DND-41 (cell line): ENCODE measurements around the gene AANAT.

Source experiments
- ATAC-seq: fragments of 200-7000 bp; cut with Tn5 transposase; 3 replicates; pipeline ENCODE4 v1.9.1; 2021; ENCODE audit warnings: low read depth; ENCODE audit not compliant: insufficient read depth
- DNase-seq: peaks from one replicate; pipeline ENCODE4 v3.0.0-alpha.2; 2020
- H2AFZ ChIP-seq: 2 replicates; pipeline ENCODE4 v1.6.0; 2012; ENCODE audit warnings: low read depth, low read length
- H3K27ac ChIP-seq: 2 replicates; pipeline ENCODE4 v1.5.1; 2012; ENCODE audit warnings: low read length, inconsistent platforms
- H3K27me3 ChIP-seq: fragments of 200-600 bp; sonication (generic); 2 replicates; pipeline ENCODE4 v1.6.0; 2012; ENCODE audit warnings: low read length, mild to moderate bottlenecking, inconsistent platforms; ENCODE audit not compliant: insufficient read depth, poor library complexity
- H3K36me3 ChIP-seq: 2 replicates; pipeline ENCODE4 v1.5.1; 2012; ENCODE audit warnings: low read length, inconsistent platforms; ENCODE audit not compliant: insufficient read depth
- H3K4me1 ChIP-seq: 2 replicates; pipeline ENCODE4 v1.5.1; 2012; ENCODE audit warnings: mild to moderate bottlenecking, low read length; ENCODE audit not compliant: insufficient read depth
- H3K4me2 ChIP-seq: 2 replicates; pipeline ENCODE4 v1.6.0; 2012; ENCODE audit warnings: mild to moderate bottlenecking, moderate library complexity, low read length, inconsistent platforms; ENCODE audit not compliant: insufficient read depth
- H3K4me3 ChIP-seq, 2 experiments: fragments of 200-600 bp in 1 of 2; shearing (Covaris generic) in 1 of 2; 2 replicates each; pipeline ENCODE4 v1.5.1; 2012 to 2016; ENCODE audit warnings: inconsistent platforms in 2 of 2, low read length in 2 of 2, mild to moderate bottlenecking in 2 of 2, low read depth in 1 of 2, moderate library complexity in 1 of 2
- H3K79me2 ChIP-seq: 2 replicates; pipeline ENCODE4 v1.6.0; 2012; ENCODE audit warnings: low read length, inconsistent platforms; ENCODE audit not compliant: insufficient read depth
- H3K9ac ChIP-seq: 2 replicates; pipeline ENCODE4 v1.6.0; 2012; ENCODE audit warnings: low read depth, mild to moderate bottlenecking, inconsistent platforms, low read length, moderate library complexity
- H3K9me3 ChIP-seq: 2 replicates; pipeline ENCODE4 v1.5.1; 2012; ENCODE audit warnings: low read length, moderate library complexity, mild to moderate bottlenecking, inconsistent platforms; ENCODE audit not compliant: insufficient read depth, severe bottlenecking
- H4K20me1 ChIP-seq: 2 replicates; pipeline ENCODE4 v1.6.0; 2012; ENCODE audit warnings: low read length; ENCODE audit not compliant: insufficient read depth
- EZH2 ChIP-seq: IDR thresholded peaks from 3 replicates; pipeline ENCODE4 v1.6.1; 2012; ENCODE audit warnings: borderline replicate concordance, low read depth, mild to moderate bottlenecking, moderate library complexity, low read length, inconsistent platforms; ENCODE audit not compliant: severe bottlenecking
- TF ChIP-seq, protein P1 (sequence below): IDR thresholded peaks from 2 replicates; pipeline ENCODE4 v1.5.1; 2012; ENCODE audit warnings: borderline replicate concordance, low read length, moderate library complexity, mild to moderate bottlenecking; ENCODE audit not compliant: poor library complexity, severe bottlenecking; ENCODE audit errors: extremely low read depth

AANAT gene

DNA sequence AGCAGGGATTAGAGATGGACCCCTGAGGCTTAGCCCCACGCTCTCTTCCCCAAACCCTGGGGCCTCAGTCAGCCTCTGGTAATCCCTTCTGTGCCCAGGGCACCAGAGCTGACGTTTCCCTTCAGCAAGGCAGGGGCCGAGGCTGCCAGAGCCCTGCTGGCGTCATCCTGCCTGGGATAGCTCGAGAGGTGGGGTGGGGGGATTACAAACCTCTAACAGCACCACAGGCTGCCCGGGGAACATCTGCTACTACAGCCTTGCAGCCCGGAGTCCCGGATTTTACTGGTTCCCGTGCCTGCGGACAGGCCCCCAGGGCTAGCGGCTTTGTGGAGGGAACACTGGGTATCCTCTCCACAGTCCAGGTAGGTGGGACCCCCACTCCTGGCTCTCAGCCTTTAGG is at the start of gene AANAT:
AANAT (plus strand) TSS at position 238 of the 400 bp plus-strand sequence. CDS start 1,144 bp downstream, outside the sequence.
- ATAC-seq (no peak), DNase-seq (no peak)
- no peak within 1 kb of the TSS for H2AFZ ChIP-seq
- no peak within 1 kb of the TSS for H3K9ac ChIP-seq
- no peak for TF ChIP-seq EZH2
- TF ChIP-seq, protein P1, sequence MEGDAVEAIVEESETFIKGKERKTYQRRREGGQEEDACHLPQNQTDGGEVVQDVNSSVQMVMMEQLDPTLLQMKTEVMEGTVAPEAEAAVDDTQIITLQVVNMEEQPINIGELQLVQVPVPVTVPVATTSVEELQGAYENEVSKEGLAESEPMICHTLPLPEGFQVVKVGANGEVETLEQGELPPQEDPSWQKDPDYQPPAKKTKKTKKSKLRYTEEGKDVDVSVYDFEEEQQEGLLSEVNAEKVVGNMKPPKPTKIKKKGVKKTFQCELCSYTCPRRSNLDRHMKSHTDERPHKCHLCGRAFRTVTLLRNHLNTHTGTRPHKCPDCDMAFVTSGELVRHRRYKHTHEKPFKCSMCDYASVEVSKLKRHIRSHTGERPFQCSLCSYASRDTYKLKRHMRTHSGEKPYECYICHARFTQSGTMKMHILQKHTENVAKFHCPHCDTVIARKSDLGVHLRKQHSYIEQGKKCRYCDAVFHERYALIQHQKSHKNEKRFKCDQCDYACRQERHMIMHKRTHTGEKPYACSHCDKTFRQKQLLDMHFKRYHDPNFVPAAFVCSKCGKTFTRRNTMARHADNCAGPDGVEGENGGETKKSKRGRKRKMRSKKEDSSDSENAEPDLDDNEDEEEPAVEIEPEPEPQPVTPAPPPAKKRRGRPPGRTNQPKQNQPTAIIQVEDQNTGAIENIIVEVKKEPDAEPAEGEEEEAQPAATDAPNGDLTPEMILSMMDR, result no peak
- peaks cover 2% of the 10 kb centered on the region for H3K27me3 ChIP-seq
- H4K20me1 ChIP-seq, result no peaks in the 10 kb centered on the region; the same call in 1 of the 2 replicates
- H3K36me3 ChIP-seq, result no peaks in the 10 kb centered on the region
- no peak within 1 kb of the TSS for H3K4me2 ChIP-seq
- H3K27ac ChIP-seq, result no peak within 1 kb of the TSS
- no peaks in the 10 kb centered on the region for H3K4me1 ChIP-seq
- no peak within 1 kb of the TSS for H3K4me3 ChIP-seq
- H3K79me2 ChIP-seq, result no peaks in the 10 kb centered on the region
- H3K9me3 ChIP-seq, result no peaks in the 10 kb centered on the region

DNA sequence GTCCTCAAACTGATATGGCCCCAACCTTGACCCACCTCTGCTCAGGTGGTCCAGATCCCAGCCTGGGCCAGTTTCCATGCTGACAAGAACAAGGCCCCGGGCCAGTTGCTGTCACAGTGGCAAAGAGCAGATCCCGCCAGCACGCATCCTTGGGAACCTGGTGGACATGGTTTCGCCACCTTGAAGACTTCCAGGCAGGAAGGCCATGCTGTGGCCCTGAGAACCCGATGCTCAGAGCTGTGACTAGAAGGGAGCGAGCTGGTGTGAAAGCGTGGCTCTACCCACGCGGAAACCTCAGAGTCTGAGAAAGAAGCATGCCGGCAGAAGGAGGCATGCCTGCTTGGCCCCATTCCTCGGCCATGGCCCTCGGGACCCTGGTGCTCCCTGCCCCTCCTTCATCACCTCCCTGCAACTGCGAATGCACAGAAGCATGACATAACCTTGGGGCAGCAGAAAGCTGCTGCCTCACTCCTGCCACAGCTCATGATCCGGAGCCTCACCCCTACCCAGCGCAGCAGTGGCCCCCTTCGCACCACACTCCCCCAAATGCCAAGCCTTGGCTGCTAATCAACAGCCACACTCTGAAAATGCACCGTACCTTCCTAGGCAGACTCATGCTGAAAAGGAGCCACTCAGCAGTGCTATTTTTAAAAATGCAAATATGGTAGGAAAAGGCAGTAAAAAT is 47.7 kb upstream of the AANAT start:
- no peak for TF ChIP-seq EZH2
- TF ChIP-seq, protein P1, result no peak
- no peaks in the 10 kb centered on the region for H3K4me1 ChIP-seq
- H3K27me3 ChIP-seq, result no peaks in the 10 kb centered on the region
- no peak overlapping the region for H3K4me3 ChIP-seq
- no peak overlapping the region for H2AFZ ChIP-seq
- H3K79me2 ChIP-seq, result peaks cover 72% of the 10 kb centered on the region
- DNase-seq (no peak), ATAC-seq (no peak)
- no peak overlapping the region for H3K27ac ChIP-seq
- H3K9me3 ChIP-seq, result no peaks in the 10 kb centered on the region
- peaks cover 67% of the 10 kb centered on the region for H4K20me1 ChIP-seq
- no peak overlapping the region for H3K4me2 ChIP-seq
- H3K9ac ChIP-seq, result no peak overlapping the region
- H3K36me3 ChIP-seq, result peaks cover 19% of the 10 kb centered on the region

DNA sequence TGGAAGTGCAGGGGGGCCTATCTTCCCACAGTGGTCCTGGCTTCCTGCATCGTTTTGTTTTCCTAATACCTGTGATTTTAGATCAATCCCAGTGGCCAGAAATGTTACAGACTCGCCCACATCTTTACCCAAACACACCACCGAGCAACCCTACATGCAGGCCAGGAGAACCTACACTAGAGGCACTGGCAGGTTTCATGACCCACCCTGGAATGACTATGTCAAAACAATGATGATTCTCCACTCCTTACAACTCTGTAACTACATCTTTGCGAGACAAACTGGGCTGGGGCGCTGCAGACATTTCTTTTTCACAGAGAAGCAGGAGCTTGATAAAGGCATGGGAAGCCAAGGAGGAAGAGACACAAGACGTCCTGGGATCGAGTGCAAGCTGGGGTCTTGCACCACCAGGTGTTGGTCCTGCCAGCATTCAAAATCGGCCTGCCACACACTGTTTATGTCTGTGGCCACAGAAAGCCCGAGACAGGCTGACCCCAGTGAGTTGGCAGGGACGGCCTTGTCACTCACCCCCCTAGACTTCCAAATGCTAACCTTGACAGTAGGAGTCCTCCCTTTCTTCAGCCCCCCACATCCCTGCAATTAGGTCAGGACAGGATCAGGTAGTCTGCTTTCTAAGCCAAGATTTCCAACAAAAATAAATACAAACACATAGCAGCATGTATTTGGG is 46.9 kb upstream of the AANAT start:
- Histone ChIP-seq H4K20me1 (peaks cover 60% of the 10 kb centered on the region), H2AFZ (no peak overlapping the region), H3K4me3 (no peak overlapping the region), H3K79me2 (peaks cover 66% of the 10 kb centered on the region), H3K4me1 (no peaks in the 10 kb centered on the region), H3K9ac (no peak overlapping the region), H3K27ac (no peak overlapping the region), H3K4me2 (no peak overlapping the region), H3K9me3 (no peaks in the 10 kb centered on the region), H3K27me3 (no peaks in the 10 kb centered on the region), H3K36me3 (peaks cover 12% of the 10 kb centered on the region)
- DNase-seq (no peak), ATAC-seq (no peak)
- no peak for TF ChIP-seq EZH2
- TF ChIP-seq, protein P1, result no peak
